UCSD-AML1 (cell line): ENCODE results near the gene KRTAP7-1.

Experiments used
- DNase-seq: peaks from one replicate; lab custom pipeline; 2025; ENCODE audit not compliant: unreplicated experiment; lab: John Stamatoyannopoulos, UW

Gene KRTAP7-1

GRCh38 chr21:30829659-30830058 is at the start of gene KRTAP7-1:
Gene KRTAP7-1, minus strand, starts transcription at chr21:30829759. Its CDS starts 61 bp downstream, at chr21:30829698.
- DNase-seq = no peak

- DNase-seq = no peak
Measured at GRCh38 chr21:30874526-30874925, 45.0 kb upstream of the KRTAP7-1 start.

GRCh38 chr21:30847627-30848500 is 18.3 kb upstream of the KRTAP7-1 start:
- no peak for DNase-seq

DNA sequence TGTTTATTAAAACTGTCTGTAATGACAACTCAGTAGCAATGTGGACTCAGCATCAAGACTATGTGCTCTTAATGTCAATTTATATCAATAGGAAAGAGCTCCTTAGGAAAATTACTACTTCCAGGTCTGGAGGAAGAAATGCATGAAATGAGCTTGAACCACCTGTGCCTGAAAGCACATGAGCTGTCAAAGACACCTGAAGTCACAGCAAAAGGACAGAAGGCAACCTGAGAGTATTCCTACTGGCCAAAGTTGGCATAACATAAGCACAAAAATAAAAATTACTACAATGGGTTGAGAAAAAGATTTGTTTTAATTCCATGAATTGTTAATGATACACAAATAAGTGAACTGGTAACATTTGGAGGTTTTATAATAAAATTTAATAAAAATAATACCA is 13.4 kb upstream of the KRTAP7-1 start:
- DNase-seq = no peak

DNA sequence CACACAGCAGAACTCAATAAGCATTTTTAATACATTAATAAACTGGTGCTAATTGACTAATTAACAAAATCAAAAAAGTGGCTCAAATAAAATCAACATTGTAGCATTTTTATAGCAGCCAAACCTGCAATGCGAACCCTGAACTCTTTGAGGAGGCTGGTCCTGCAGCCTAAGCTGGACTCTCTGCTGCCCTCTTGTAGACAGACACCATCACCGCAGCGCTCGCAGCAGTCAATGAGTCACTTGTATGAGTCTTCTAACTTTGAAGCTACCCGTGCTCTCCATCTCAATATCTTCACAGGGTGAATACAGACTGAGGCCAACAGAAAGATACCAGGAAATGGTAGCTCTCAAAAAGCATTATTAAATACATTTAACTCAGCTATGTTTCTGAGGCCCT is 9.7 kb upstream of the KRTAP7-1 start:
- DNase-seq = peak; percentile 13

GRCh38 chr21:30838536-30838935 is 9.0 kb upstream of the KRTAP7-1 start:
- no peak for DNase-seq

- no peak for DNase-seq
Measured at GRCh38 chr21:30831194-30831765, 1.7 kb upstream of the KRTAP7-1 start.

DNA sequence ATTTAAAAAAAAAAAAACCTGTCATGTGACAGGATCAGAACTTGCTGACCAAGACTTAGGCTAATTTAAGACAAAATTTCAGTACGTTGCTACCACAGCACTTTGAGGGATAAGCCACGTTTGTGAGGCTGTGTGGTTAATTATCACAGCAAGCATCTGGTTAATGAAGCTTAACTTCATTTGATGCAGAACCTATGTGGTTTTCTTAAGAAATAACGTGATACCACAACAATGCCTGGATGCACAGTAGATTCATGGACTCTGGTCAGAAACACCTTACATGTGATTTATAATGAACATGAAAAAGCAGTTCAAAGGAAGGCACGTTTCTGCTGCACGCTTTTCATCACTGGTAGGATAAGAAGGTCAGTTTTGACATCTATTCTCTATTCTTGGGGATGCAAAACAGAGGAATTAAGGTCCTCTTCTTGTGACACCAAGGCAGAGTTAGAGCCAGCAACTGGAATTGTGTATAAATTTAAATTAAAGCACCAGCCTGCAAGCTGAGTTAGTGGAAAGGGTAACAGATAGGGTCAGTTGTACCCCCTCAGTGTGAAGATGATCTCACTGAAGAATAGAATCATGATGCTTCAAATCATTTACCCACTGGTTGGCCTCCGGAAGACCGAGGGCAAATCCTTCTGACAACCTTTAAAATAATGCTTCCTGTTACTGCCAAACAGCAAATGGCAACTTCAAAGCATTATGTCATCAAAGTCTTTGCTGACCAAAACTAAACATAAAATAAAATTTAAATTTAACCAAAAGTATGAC is 10.5 kb downstream of the KRTAP7-1 start:
- DNase-seq = no peak

- DNase-seq = no peak
Measured at GRCh38 chr21:30813174-30813573, 16.4 kb downstream of the KRTAP7-1 start, which contains the start of gene KRTAP8-1. Gene KRTAP8-1, minus strand, starts transcription at chr21:30813274. Its CDS starts 54 bp downstream, at chr21:30813220.

DNA sequence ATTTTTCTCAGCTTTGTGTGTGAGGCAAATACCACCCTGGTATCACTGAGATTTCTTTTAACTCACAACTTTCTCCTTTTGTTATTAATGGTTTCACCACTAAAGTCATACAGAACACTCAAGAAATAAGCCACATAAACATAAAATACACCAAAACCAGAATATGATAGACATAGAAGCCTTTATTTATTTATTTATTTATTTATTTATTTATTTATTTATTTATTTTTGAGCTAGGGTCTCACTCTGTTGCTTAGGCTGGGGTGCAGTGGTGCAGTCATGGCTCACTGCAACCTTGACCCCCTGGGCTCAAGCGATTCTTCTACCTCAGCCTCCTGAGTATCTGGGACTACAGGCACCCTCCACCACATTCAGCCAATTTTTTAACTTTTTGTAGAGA is 29.0 kb downstream of the KRTAP7-1 start:
- DNase-seq = no peak

GRCh38 chr21:30793581-30794314 is 35.8 kb downstream of the KRTAP7-1 start:
- DNase-seq = no peak

- DNase-seq = no peak
Measured at GRCh38 chr21:30779249-30779648, 50.3 kb downstream of the KRTAP7-1 start.
